SK-MEL-5 (cell line): ENCODE data around the gene PODXL2. TPM values are rescaled to one million over a fixed set of nuclear protein-coding genes. Genes with fewer than 3 reads are reported as not detected.

Experiments
- DNase-seq: peaks from one replicate; pipeline ENCODE4 v3.0.0-alpha.2; 2016; ENCODE audit warnings: low read depth, low spot score
- in situ Hi-C: cut with HindIII; loops from 2 replicates; pipeline ENCODE4 v1.10.0; 2016; ENCODE audit warnings: low sequenced_read_pairs, high pct_unique_total_duplicates, low pct_unique_long_range_greater_than_20kb
- total RNA-seq: library from RNA; depleted of rRNA; stranded (reverse); fragments of >200 nt; shearing (Covaris generic); gene quantifications from 2 replicates; pipeline ENCODE4 v1.2.3, GENCODE V29; 2014

Gene PODXL2
- total RNA-seq, 1 experiment from 2014 or later, result 199 TPM

GRCh38 chr3:127666676-127667075 lies 37.7 kb downstream of the PODXL2 start:
- in situ Hi-C loops, result no loop called here
- DNase-seq, result no peak

GRCh38 chr3:127667119-127667681 lies 38.2 kb downstream of the PODXL2 start:
- no peak for DNase-seq
- in situ Hi-C loops, result no loop called here

- in situ Hi-C loops, result no loop called here
These were observed 39.9 kb downstream of the PODXL2 start for GRCh38 chr3:127668906-127669305.

GRCh38 chr3:127669541-127670228 lies 40.7 kb downstream of the PODXL2 start:
- in situ Hi-C loops, result no loop called here
- DNase-seq, result no peak

More at GRCh38 chr3:127668906-127669305, 39.9 kb downstream of the PODXL2 start:
- no peak for DNase-seq

- in situ Hi-C loops, result no loop called here
- DNase-seq, result no peak
These were observed 41.2 kb downstream of the PODXL2 start for GRCh38 chr3:127670229-127670559.

GRCh38 chr3:127670761-127671522 lies 42.0 kb downstream of the PODXL2 start:
- no peak for DNase-seq
- in situ Hi-C loops, result no loop called here

- in situ Hi-C loops, result no loop called here
- DNase-seq, result no peak
These were observed 42.8 kb downstream of the PODXL2 start for GRCh38 chr3:127671523-127672428.

GRCh38 chr3:127672429-127673190 lies 43.6 kb downstream of the PODXL2 start, which contains the start of gene ABTB1:
Gene ABTB1 (plus strand): TSS chr3:127672952. CDS start chr3:127673026, 74 bp downstream.
- peak; percentile 76 for DNase-seq
- in situ Hi-C loops, result no loop called here

GRCh38 chr3:127673191-127674100 lies 44.5 kb downstream of the PODXL2 start:
- in situ Hi-C loops, result no loop called here
- DNase-seq, result peak; percentile 46

GRCh38 chr3:127674101-127674721 lies 45.2 kb downstream of the PODXL2 start:
- DNase-seq, result no peak
- in situ Hi-C loops, result no loop called here

- in situ Hi-C loops, result no loop called here
- no peak for DNase-seq
These were observed 45.8 kb downstream of the PODXL2 start for GRCh38 chr3:127674790-127675189.

- in situ Hi-C loops, result no loop called here
- no peak for DNase-seq
These were observed 46.8 kb downstream of the PODXL2 start for GRCh38 chr3:127675651-127676391.

GRCh38 chr3:127676456-127676855 lies 47.5 kb downstream of the PODXL2 start:
- in situ Hi-C loops, result no loop called here

GRCh38 chr3:127676921-127677351 lies 48.0 kb downstream of the PODXL2 start:
- no peak for DNase-seq
- in situ Hi-C loops, result no loop called here

More at GRCh38 chr3:127676456-127676855, 47.5 kb downstream of the PODXL2 start:
- DNase-seq, result no peak
